PC-3 (cell line): ENCODE data around the gene PRDM5. TPM values are rescaled to one million over a fixed set of nuclear protein-coding genes. Genes with fewer than 3 reads are reported as not detected.

Experiments used
- ATAC-seq: fragments of 200-7000 bp; cut with Tn5 transposase; 2 replicates; pipeline ENCODE4 v1.9.1; 2020; ENCODE audit warnings: mild to moderate bottlenecking, moderate library complexity
- BruUV-seq: library from RNA; stranded (reverse); fragments of 400-500 nt; replicated peaks from 2 replicates; lab custom pipeline; 2021; lab: Mats Ljungman, UMichigan
- CTCF ChIA-PET: fragments of 300-600 bp; sonication (Branson Sonifier 250); formaldehyde crosslinking; loops from one replicate; lab custom pipeline; 2022; ENCODE audit warnings: antibody characterized with exemption; lab: Charles Lee
- POLR2A ChIA-PET: fragments of 300-600 bp; sonication (Branson Sonifier 250); formaldehyde crosslinking; loops from one replicate; lab custom pipeline; 2022; ENCODE audit warnings: antibody characterized with exemption; ENCODE audit not compliant: unreplicated experiment; lab: Charles Lee
- DNase-seq: peaks from one replicate; pipeline ENCODE4 v3.0.0-alpha.2; 2015
- H2AFZ ChIP-seq: fragments of 300-600 bp; sonication (generic); 2 replicates; pipeline ENCODE4 v1.6.0; 2016; ENCODE audit warnings: antibody characterized with exemption, low read length
- H3F3A ChIP-seq: fragments of 300-600 bp; sonication (generic); one replicate; pipeline ENCODE4 v1.6.0; 2017; ENCODE audit warnings: antibody characterized with exemption, low read length, control low read depth, mild to moderate bottlenecking; ENCODE audit not compliant: unreplicated experiment
- H3K27ac ChIP-seq: fragments of 300-600 bp; sonication (generic); 2 replicates; pipeline ENCODE4 v1.5.1; 2016; ENCODE audit warnings: mild to moderate bottlenecking, low read length
- H3K27me3 ChIP-seq: fragments of 300-600 bp; sonication (generic); 2 replicates; pipeline ENCODE4 v1.6.1; 2016; ENCODE audit warnings: low read length, mixed read lengths
- H3K36me3 ChIP-seq: fragments of 300-600 bp; sonication (generic); 2 replicates; pipeline ENCODE4 v1.6.1; 2016; ENCODE audit warnings: low read depth, mixed run types, low read length, mixed read lengths
- H3K4me1 ChIP-seq: fragments of 300-600 bp; sonication (generic); 2 replicates; pipeline ENCODE4 v1.5.1; 2016; ENCODE audit warnings: low read length; ENCODE audit not compliant: insufficient read depth
- H3K4me2 ChIP-seq: fragments of 300-600 bp; sonication (generic); 2 replicates; pipeline ENCODE4 v1.6.0; 2016; ENCODE audit warnings: low read length
- H3K4me3 ChIP-seq: fragments of 300-600 bp; sonication (generic); 2 replicates; pipeline ENCODE4 v1.5.1; 2016; ENCODE audit warnings: mild to moderate bottlenecking, low read length, mixed read lengths
- H3K79me2 ChIP-seq: fragments of 300-600 bp; sonication (generic); 2 replicates; pipeline ENCODE4 v1.6.1; 2017; ENCODE audit warnings: low read length, mixed read lengths
- H3K9ac ChIP-seq: fragments of 300-600 bp; sonication (generic); 2 replicates; pipeline ENCODE4 v1.6.0; 2016; ENCODE audit warnings: mild to moderate bottlenecking, low read length
- H3K9me2 ChIP-seq: fragments of 300-600 bp; sonication (generic); replicated peaks from 2 replicates; pipeline ENCODE4 v1.6.1; 2016; ENCODE audit warnings: mixed run types, low read length, mixed read lengths
- H3K9me3 ChIP-seq: fragments of 300-600 bp; sonication (generic); 2 replicates; pipeline ENCODE4 v1.6.1; 2016; ENCODE audit warnings: low read length, mixed read lengths
- H4K20me1 ChIP-seq: fragments of 300-600 bp; sonication (generic); 2 replicates; pipeline ENCODE4 v1.6.1; 2016; ENCODE audit warnings: low read length, mixed read lengths
- EZH2 ChIP-seq: fragments of 300-600 bp; sonication (generic); IDR thresholded peaks from one replicate; pipeline ENCODE4 v1.6.1; 2017; ENCODE audit warnings: antibody characterized with exemption, mild to moderate bottlenecking, low read length; ENCODE audit not compliant: unreplicated experiment
- EZH2phosphoT487 ChIP-seq: fragments of 300-600 bp; sonication (generic); IDR thresholded peaks from 2 replicates; pipeline ENCODE4 v1.6.1; 2018; ENCODE audit warnings: mild to moderate bottlenecking, antibody characterized with exemption, low read length, borderline replicate concordance
- intact Hi-C: fragments of 100-400 bp; cut with micrococcal nuclease; formaldehyde crosslinking; loops from 2 replicates; pipeline ENCODE4 v1.9.0; 2023
- total RNA-seq: library from RNA; depleted of rRNA; stranded (reverse); fragments of >200 nt; gene quantifications from 2 replicates; pipeline ENCODE4 v1.2.3, GENCODE V29; 2014
- TF ChIP-seq, protein P1 (sequence below): fragments of 300-600 bp; sonication (generic); conservative IDR thresholded peaks from 2 replicates; pipeline ENCODE4 v1.5.1; 2017; ENCODE audit warnings: antibody characterized with exemption, low read depth, mild to moderate bottlenecking, low read length

The PRDM5 gene
- total RNA-seq, 1 experiment from 2014 or later, result 2.4 TPM

DNA sequence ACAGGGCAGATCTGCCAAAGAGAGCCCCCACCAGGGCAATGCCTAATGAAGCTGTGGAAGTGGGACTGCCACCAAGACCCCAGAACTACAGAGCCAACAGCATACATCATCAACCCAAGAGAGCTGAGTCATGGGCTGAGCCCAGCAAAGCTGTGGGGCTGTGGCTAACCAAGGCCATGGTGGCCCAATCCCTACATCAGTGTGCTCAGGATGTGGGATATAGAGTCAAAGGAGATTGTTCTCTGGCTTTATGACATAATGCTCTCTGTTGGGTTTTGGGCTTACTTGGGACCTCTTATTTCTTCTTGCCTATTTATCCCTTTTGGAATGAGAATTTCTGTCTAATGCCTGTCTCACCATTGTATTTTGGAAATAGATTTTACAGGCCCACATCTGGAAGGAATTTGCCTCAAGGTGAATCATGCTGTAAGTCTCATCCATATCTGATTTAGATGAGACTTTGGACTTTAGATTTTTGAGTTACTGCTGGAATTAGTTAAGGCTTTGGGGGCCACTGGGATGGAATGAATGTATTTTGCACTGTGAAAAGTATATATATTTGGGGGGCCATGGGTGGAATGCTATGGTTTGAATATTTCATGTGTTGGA is 5.4 kb upstream of the PRDM5 start:
- TF ChIP-seq EZH2 (no peak), EZH2phosphoT487 (no peak)
- TF ChIP-seq, protein P1, sequence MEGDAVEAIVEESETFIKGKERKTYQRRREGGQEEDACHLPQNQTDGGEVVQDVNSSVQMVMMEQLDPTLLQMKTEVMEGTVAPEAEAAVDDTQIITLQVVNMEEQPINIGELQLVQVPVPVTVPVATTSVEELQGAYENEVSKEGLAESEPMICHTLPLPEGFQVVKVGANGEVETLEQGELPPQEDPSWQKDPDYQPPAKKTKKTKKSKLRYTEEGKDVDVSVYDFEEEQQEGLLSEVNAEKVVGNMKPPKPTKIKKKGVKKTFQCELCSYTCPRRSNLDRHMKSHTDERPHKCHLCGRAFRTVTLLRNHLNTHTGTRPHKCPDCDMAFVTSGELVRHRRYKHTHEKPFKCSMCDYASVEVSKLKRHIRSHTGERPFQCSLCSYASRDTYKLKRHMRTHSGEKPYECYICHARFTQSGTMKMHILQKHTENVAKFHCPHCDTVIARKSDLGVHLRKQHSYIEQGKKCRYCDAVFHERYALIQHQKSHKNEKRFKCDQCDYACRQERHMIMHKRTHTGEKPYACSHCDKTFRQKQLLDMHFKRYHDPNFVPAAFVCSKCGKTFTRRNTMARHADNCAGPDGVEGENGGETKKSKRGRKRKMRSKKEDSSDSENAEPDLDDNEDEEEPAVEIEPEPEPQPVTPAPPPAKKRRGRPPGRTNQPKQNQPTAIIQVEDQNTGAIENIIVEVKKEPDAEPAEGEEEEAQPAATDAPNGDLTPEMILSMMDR, result no peak
- H3K9me2 ChIP-seq, result no peaks in the 10 kb centered on the region
- H3K4me3 ChIP-seq, result no peak overlapping the region
- no peak overlapping the region for H3K9ac ChIP-seq
- H3K27me3 ChIP-seq, result no peaks in the 10 kb centered on the region
- H3K9me3 ChIP-seq, result no peaks in the 10 kb centered on the region
- intact Hi-C loops, result no loop called here
- H3K27ac ChIP-seq, result no peak overlapping the region
- H3K4me1 ChIP-seq, result peaks cover 11% of the 10 kb centered on the region
- no peaks in the 10 kb centered on the region for H4K20me1 ChIP-seq
- H3K36me3 ChIP-seq, result no peaks in the 10 kb centered on the region
- no peak for ATAC-seq
- BruUV-seq, result no TSS peak
- no peak overlapping the region for H3K4me2 ChIP-seq
- no peak for DNase-seq
- no peak overlapping the region for H2AFZ ChIP-seq
- CTCF ChIA-PET, result no interaction called here
- no peaks in the 10 kb centered on the region for H3F3A ChIP-seq
- POLR2A ChIA-PET, result no interaction called here
- H3K79me2 ChIP-seq, result no peaks in the 10 kb centered on the region

DNA sequence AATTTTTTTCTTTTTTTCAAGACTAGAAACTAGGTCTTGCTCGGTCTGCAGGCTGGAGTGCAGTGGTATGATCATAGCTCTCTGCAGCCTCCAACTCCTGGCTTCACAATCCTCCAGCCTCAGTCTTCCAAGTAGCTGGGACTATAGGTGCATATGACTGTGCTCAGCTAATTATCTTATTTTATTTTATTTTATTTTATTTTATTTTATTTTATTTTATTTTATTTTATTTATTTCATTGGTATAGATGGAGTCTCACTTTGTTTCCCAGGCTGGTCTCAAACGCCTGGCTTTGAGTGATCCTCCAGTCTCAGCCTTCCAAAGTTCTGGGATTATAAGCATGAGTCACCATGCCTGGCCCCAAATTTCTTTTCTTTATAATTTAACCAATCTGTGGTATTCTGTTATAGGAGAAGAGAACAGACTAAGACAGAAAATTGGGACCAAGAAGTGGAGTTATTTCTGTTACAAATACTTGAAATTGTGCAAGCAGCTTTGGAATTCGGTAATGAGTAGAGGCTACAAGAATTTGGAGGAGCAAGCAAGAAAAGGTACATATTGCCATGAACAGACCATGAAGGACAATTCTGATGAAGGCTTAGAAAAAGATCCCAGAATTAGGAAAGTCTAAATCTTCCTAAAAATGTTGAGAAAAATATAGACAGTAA is 4.0 kb upstream of the PRDM5 start:
- H3K4me3 ChIP-seq, result no peak overlapping the region
- no peaks in the 10 kb centered on the region for H3K79me2 ChIP-seq
- no peak overlapping the region for H3K4me2 ChIP-seq
- H3K4me1 ChIP-seq, result peaks cover 14% of the 10 kb centered on the region
- H3K9ac ChIP-seq, result no peak overlapping the region
- H3K9me2 ChIP-seq, result no peaks in the 10 kb centered on the region
- TF ChIP-seq EZH2 (no peak), EZH2phosphoT487 (no peak)
- TF ChIP-seq, protein P1, result no peak
- no TSS peak for BruUV-seq
- H3K27ac ChIP-seq, result no peak overlapping the region
- ATAC-seq (no peak), DNase-seq (no peak)
- H3F3A ChIP-seq, result no peaks in the 10 kb centered on the region
- H4K20me1 ChIP-seq, result no peaks in the 10 kb centered on the region
- no peak overlapping the region for H2AFZ ChIP-seq
- ChIA-PET CTCF (no interaction called here), POLR2A (no interaction called here)
- no peaks in the 10 kb centered on the region for H3K27me3 ChIP-seq
- H3K9me3 ChIP-seq, result no peaks in the 10 kb centered on the region
- intact Hi-C loops, result no loop called here
- H3K36me3 ChIP-seq, result no peaks in the 10 kb centered on the region

DNA sequence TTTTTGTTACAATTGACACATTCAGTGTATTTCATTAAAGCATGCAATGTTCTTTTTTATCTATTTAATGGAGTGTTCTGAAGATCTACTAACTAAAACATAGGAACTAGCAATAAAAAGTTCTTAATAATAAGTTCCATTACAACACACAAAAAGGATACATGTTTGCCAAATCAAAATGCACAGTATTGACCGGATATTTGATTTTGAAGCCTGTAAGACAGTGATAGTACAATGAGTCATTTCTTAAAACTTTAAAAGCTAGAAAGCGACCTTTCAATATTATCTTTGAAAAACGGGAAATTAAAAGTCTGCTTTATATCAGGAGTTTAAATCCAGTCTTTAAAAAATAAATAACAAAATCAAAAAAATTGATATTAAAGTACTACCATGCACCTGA is 2.4 kb upstream of the PRDM5 start:
- Histone ChIP-seq H3K9ac (no peak overlapping the region), H3K79me2 (no peaks in the 10 kb centered on the region), H3K4me3 (no peak overlapping the region), H4K20me1 (no peaks in the 10 kb centered on the region), H2AFZ (no peak overlapping the region), H3K9me2 (no peaks in the 10 kb centered on the region), H3F3A (no peaks in the 10 kb centered on the region), H3K4me2 (0 out of 2 replicates have a peak overlapping the region, but pooled peaks have one; percentile 39), H3K9me3 (no peaks in the 10 kb centered on the region), H3K36me3 (no peaks in the 10 kb centered on the region), H3K4me1 (peaks cover 21% of the 10 kb centered on the region), H3K27me3 (no peaks in the 10 kb centered on the region), H3K27ac (no peak overlapping the region)
- TF ChIP-seq EZH2 (no peak), EZH2phosphoT487 (no peak)
- TF ChIP-seq, protein P1, result no peak
- ChIA-PET POLR2A (no interaction called here), CTCF (no interaction called here)
- DNase-seq (peak; percentile 54), ATAC-seq (peak; percentile 8; the same call in 1 of the 2 replicates)
- no TSS peak for BruUV-seq
- intact Hi-C loops, result loop anchor here (5.0 kb wide), 1 partner anchor 127 kb away; no protein-coding TSS in a partner anchor
